Peyer's patch (tissue), 4 donors: ENCODE measurements around the gene PAK2. TPM values are rescaled to one million over a fixed set of nuclear protein-coding genes. Genes with fewer than 3 reads are reported as not detected.

Experiments used
- DNase-seq, 3 donors: peaks; one replicate each; pipeline ENCODE4 v3.0.0-alpha.2; 2017 to 2019
- H3K27ac ChIP-seq, 4 donors: fragments of 200-600 bp; sonication (generic); one replicate each; pipeline ENCODE4 v1.5.1; 2016 to 2019
- H3K27me3 ChIP-seq, 2 donors: fragments of 200-600 bp; sonication (generic); one replicate each; pipeline ENCODE4 v1.5.1; 2019
- H3K36me3 ChIP-seq, 3 donors: fragments of 200-600 bp; sonication (generic); one replicate each; pipeline ENCODE4 v1.5.1; 2016 to 2019
- H3K4me1 ChIP-seq, 4 donors: fragments of 200-600 bp; sonication (generic); one replicate each; pipeline ENCODE4 v1.5.1; 2016 to 2019
- H3K4me3 ChIP-seq, 4 donors: fragments of 200-600 bp; sonication (generic); 1 replicate in 3 of 4; 2 replicates in 1 of 4; pipeline ENCODE4 v1.5.1; 2016 to 2019; ENCODE audit warnings: mild to moderate bottlenecking in 1 of 4
- H3K9me3 ChIP-seq, 4 donors: fragments of 200-600 bp; sonication (generic); one replicate each; pipeline ENCODE4 v1.5.1; 2016 to 2019; ENCODE audit warnings: mild to moderate bottlenecking in 1 of 4
- CTCF ChIP-seq, 6 experiments: fragments of 450-650 bp in 4 of 6; fragments of 200-600 bp in 2 of 6; sonication (generic) in 1 of 6; IDR thresholded peaks; one replicate each; pipeline ENCODE4 v1.5.1; 2017 to 2019; ENCODE audit warnings: antibody characterized with exemption in 6 of 6, mild to moderate bottlenecking in 3 of 6, moderate library complexity in 1 of 6
- POLR2A ChIP-seq, 2 donors: fragments of 450-650 bp; IDR thresholded peaks; one replicate each; pipeline ENCODE4 v1.5.1; 2017; ENCODE audit warnings: antibody characterized with exemption in 2 of 2, mild to moderate bottlenecking in 2 of 2, moderate library complexity in 2 of 2
- total RNA-seq, 4 donors: library from RNA; depleted of rRNA; stranded (reverse); fragments of >200 nt; gene quantifications; one replicate each; pipeline ENCODE4 v1.1.0, GENCODE V29; 2016

Gene PAK2
- total RNA-seq, 4 donors from 2014 or later: 42.9 to 65.2 (median 53.5) TPM

- no peak overlapping the region for H3K4me3 ChIP-seq
- H3K27me3 ChIP-seq: no peaks in the 10 kb centered on the region
- TF ChIP-seq CTCF (IDR thresholded peaks at IDR 0.05): no peak
- no peak for TF ChIP-seq POLR2A (IDR thresholded peaks at IDR 0.05)
- no peak overlapping the region for H3K27ac ChIP-seq
- peaks cover 0 to 11% (median 0%) of the 10 kb centered on the region in 3 donors for H3K36me3 ChIP-seq
- H3K9me3 ChIP-seq: no peaks in the 10 kb centered on the region
- no peaks in the 10 kb centered on the region for H3K4me1 ChIP-seq
- no peak for DNase-seq
These were observed 51.0 kb downstream of the PAK2 start for GRCh38 chr3:196790636-196791035.

- DNase-seq: no peak
- H3K27me3 ChIP-seq: no peaks in the 10 kb centered on the region
- TF ChIP-seq POLR2A (IDR thresholded peaks at IDR 0.05) (no peak), CTCF (IDR thresholded peaks at IDR 0.05) (no peak)
- H3K9me3 ChIP-seq: no peaks in the 10 kb centered on the region
- H3K27ac ChIP-seq: no peak overlapping the region
- no peak overlapping the region for H3K4me3 ChIP-seq
- H3K36me3 ChIP-seq: peaks cover 0 to 8% (median 0%) of the 10 kb centered on the region in 3 donors
- H3K4me1 ChIP-seq: no peaks in the 10 kb centered on the region
These were observed 53.1 kb downstream of the PAK2 start for GRCh38 chr3:196792771-196793170.

DNA sequence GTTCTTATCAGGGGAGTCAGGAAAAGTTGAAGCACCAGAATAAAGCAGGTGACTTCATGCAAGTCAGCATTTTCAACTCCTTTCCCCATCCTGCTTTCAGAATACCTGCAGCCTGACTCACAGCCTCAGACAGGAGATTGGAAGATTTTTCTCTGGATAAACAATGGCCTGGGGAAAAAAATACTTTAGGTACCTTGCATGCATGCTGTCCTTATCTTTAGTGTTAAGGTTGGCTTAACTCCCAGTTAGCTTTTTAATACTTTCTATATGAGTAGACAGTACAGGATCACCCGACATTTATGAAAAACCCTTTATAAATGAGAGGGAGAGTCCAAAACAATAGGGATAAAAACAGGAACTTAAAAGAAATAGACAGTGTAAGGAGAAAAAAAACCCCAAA, 53.6 kb downstream of the PAK2 start:
- no peak overlapping the region for H3K27ac ChIP-seq
- no peak overlapping the region for H3K4me3 ChIP-seq

DNA sequence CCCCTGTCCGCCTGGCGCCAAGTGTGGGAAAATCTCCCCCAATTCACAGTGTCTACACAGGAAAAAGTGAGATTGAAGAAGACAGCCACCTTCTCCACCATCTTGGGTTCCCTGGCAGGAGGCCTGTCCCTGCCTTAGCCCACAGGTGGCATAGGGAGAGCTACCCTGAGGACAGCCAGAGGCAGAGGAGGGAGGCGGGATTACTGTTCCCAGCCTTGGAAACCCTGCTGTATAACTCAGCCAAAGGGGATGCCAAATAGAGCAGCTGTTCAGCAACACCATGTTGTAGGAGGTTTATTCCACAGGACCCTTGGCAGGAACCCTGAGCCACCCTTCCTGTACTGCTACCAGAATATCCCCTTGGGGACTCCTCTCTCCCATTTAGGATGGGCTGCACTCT, 54.8 kb downstream of the PAK2 start:
- no peaks in the 10 kb centered on the region for H3K9me3 ChIP-seq

More for the DNA sequence above, 53.6 kb downstream of the PAK2 start:
- Histone ChIP-seq H3K27me3 (no peaks in the 10 kb centered on the region), H3K36me3 (peaks cover 0 to 8% (median 0%) of the 10 kb centered on the region in 3 donors), H3K4me1 (no peaks in the 10 kb centered on the region), H3K9me3 (no peaks in the 10 kb centered on the region)
- no peak for DNase-seq
- TF ChIP-seq CTCF (IDR thresholded peaks at IDR 0.05): no peak
- TF ChIP-seq POLR2A (IDR thresholded peaks at IDR 0.05): no peak

GRCh38 chr3:196796317-196796716, 56.7 kb downstream of the PAK2 start:
- no peak overlapping the region for H3K4me3 ChIP-seq
- H3K36me3 ChIP-seq: peaks cover 0 to 3% (median 0%) of the 10 kb centered on the region in 3 donors
- no peaks in the 10 kb centered on the region for H3K4me1 ChIP-seq
- H3K27ac ChIP-seq: no peak overlapping the region
- H3K9me3 ChIP-seq: no peaks in the 10 kb centered on the region
- no peak for DNase-seq
- TF ChIP-seq POLR2A (IDR thresholded peaks at IDR 0.05): no peak
- no peak for TF ChIP-seq CTCF (IDR thresholded peaks at IDR 0.05)
- no peaks in the 10 kb centered on the region for H3K27me3 ChIP-seq

More for the DNA sequence above, 54.8 kb downstream of the PAK2 start:
- no peak for DNase-seq
- no peak overlapping the region for H3K27ac ChIP-seq
- H3K4me1 ChIP-seq: no peaks in the 10 kb centered on the region
- peaks cover 0 to 8% (median 0%) of the 10 kb centered on the region in 3 donors for H3K36me3 ChIP-seq
- TF ChIP-seq POLR2A (IDR thresholded peaks at IDR 0.05) (no peak), CTCF (IDR thresholded peaks at IDR 0.05) (no peak)
- no peaks in the 10 kb centered on the region for H3K27me3 ChIP-seq
- H3K4me3 ChIP-seq: no peak overlapping the region
